Suprapubic skin (tissue), 4 donors: ENCODE results near the gene PARD3B.

Experiments
- EP300 ChIP-seq: sonication (generic); formaldehyde crosslinking; IDR thresholded peaks from one replicate; pipeline ENCODE4 v1.6.1; 2017; ENCODE audit warnings: antibody characterized with exemption
- POLR2A ChIP-seq, 2 donors: fragments of 450-650 bp; IDR thresholded peaks; one replicate each; pipeline ENCODE4 v1.6.1; 2017; ENCODE audit warnings: antibody characterized with exemption in 2 of 2, mild to moderate bottlenecking in 2 of 2, moderate library complexity in 2 of 2
- POLR2AphosphoS5 ChIP-seq, 3 donors: sonication (generic); formaldehyde crosslinking; IDR thresholded peaks; one replicate each; pipeline ENCODE4 v1.6.1; 2017; ENCODE audit warnings: antibody characterized with exemption in 3 of 3
- TF ChIP-seq, protein P1 (sequence below), 2 donors: fragments of 200-600 bp in 1 of 2; fragments of 450-650 bp in 1 of 2; sonication (generic) in 1 of 2; IDR thresholded peaks; one replicate each; pipeline ENCODE4 v1.5.1; 2016 to 2019; ENCODE audit warnings: antibody characterized with exemption in 2 of 2, mild to moderate bottlenecking in 1 of 2, moderate library complexity in 1 of 2

DNA sequence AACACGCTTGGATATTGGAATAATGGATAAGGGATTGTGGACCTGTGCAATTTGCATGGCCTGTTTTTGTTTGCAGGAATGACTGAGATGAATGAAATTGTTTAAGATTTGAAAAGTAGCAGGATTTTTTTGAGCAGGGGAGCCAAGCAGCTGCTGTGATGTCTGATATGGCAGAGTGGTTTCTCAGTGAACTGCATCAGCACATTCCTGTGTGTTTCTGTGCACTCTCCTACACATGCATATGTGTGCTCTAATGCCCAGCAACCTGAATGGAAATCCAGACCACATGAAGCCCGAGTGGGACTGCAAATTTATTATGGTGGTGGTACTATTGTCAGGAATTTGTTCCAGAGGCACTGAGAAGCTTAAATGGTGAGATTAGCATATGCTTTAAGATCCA lies 161.7 kb downstream of the PARD3B start:
- TF ChIP-seq POLR2A (IDR thresholded peaks at IDR 0.05) (no peak), EP300 (no peak), POLR2AphosphoS5 (IDR thresholded peaks at IDR 0.05) (no peak)
- TF ChIP-seq, protein P1, sequence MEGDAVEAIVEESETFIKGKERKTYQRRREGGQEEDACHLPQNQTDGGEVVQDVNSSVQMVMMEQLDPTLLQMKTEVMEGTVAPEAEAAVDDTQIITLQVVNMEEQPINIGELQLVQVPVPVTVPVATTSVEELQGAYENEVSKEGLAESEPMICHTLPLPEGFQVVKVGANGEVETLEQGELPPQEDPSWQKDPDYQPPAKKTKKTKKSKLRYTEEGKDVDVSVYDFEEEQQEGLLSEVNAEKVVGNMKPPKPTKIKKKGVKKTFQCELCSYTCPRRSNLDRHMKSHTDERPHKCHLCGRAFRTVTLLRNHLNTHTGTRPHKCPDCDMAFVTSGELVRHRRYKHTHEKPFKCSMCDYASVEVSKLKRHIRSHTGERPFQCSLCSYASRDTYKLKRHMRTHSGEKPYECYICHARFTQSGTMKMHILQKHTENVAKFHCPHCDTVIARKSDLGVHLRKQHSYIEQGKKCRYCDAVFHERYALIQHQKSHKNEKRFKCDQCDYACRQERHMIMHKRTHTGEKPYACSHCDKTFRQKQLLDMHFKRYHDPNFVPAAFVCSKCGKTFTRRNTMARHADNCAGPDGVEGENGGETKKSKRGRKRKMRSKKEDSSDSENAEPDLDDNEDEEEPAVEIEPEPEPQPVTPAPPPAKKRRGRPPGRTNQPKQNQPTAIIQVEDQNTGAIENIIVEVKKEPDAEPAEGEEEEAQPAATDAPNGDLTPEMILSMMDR (IDR thresholded peaks at IDR 0.05) = no peak
